DND-41 (cell line): ENCODE measurements around the gene BZW2.

ENCODE experiments used
- CTCF ChIP-seq: IDR thresholded peaks from 2 replicates; pipeline ENCODE4 v1.5.1; 2012; ENCODE audit warnings: borderline replicate concordance, low read length, moderate library complexity, mild to moderate bottlenecking; ENCODE audit not compliant: poor library complexity, severe bottlenecking; ENCODE audit errors: extremely low read depth
- EZH2 ChIP-seq: IDR thresholded peaks from 3 replicates; pipeline ENCODE4 v1.6.1; 2012; ENCODE audit warnings: borderline replicate concordance, low read depth, mild to moderate bottlenecking, moderate library complexity, low read length, inconsistent platforms; ENCODE audit not compliant: severe bottlenecking

- TF ChIP-seq CTCF (no peak), EZH2 (no peak)
Measured at GRCh38 chr7:16693601-16694318, 47.8 kb downstream of the BZW2 start.
